Measurements from ENCODE around the gene KCNE3.
"Not testable (repeated sequence)": the region's sequence is repeated elsewhere in the genome, so short reads cannot be mapped to it uniquely, and the experiment has no call there.

Gene KCNE3

GRCh38 chr11:74437441-74438042 lies 29.8 kb downstream of the KCNE3 start:
- no peak for DNase-seq

DNA sequence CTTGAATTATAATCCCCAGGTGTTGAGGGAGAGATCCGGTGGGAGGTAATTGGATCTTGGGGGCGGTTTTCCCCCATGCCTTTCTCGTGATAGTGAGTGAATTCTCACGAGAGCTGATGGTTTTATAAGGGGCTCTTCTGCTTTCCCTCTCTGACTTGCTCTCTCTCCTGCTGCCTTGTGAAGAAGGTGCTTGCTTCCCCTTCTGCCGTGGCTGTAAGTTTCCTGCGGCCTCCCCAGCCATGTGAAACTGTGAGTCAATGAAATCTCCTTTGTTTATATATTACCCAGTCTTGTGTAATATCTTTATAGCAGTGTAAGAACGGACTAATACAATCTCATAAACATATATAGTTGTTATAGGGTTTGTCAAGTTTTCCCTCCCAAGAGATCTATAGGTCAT lies 32.8 kb downstream of the KCNE3 start:
- no peak for DNase-seq

GRCh38 chr11:74429205-74429604 lies 38.1 kb downstream of the KCNE3 start:
- no peak for DNase-seq

DNA sequence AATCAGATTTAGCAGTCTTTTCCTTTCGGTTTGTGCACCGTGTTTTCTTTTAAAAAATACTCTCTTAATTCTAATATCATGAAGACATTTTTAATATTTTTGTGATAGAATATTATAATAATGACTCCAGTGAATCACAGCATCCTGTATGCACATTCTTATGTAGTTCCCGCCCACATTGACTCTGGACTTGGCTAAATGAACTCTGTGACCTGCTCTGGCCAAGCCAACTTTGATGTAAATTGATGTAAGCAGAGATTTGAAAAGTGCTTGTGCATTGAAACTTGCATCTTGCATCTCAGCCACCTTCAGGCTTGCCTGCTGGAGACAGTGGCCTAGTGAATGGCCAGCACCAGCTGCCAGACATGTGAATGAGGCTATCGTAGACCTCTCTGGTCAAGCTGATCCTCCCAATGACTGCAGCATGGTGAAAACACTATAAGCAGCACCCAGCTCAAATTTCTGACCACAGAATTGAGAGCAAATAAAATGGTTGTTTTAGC lies 39.9 kb downstream of the KCNE3 start:
- DNase-seq: no peak

DNA sequence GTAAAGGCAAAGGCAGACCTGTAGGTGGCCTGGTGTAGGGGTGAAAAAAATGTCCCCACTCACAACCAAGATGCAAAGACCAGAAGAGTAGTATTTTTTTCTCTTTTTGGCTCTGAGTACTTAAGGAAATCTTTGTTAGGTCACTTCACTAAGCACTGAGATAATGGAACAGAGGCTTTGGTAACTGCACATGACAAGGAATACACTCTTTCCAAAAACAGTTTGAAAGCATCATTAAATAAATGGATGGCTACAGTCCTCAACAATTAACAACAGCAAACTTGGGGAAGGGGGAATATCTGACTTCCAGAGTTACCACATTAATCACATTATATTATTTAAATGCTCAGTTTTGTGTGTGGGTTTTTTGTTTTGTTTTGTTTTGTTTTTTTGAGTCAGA lies 42.2 kb downstream of the KCNE3 start:
- DNase-seq: no peak

GRCh38 chr11:74418509-74418895 lies 48.8 kb downstream of the KCNE3 start:
- no peak for DNase-seq

DNA sequence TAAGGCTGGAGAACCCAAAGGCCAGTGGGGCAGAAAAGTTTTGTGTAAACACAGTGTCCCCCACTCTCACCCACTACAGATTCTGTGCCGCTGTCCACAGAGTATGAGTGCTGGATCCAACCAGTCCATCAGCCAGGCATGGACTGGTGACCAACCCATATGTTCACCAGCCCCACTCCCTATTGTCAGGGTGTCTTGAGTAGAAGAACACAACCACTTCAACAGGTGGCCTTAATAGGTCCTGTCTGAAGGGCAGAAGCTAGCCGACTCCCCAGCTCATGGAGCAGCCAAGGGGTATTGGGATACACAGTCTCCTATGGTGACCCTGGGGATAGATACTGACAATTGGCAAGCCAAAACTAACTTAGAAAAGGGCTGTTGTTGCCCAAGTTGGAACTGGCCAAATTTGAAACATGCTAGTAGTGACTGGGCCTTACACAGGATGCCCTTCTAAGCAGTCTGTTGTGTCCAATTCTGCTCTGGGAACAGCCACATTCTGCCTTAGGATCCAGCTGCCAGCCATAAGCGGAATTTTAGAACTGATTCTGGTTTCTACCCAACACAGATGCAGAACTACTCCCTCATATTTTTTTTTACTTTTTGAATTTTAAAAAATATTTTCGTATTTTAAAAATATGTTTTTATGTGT lies 49.4 kb downstream of the KCNE3 start:
- no peak for DNase-seq

DNA sequence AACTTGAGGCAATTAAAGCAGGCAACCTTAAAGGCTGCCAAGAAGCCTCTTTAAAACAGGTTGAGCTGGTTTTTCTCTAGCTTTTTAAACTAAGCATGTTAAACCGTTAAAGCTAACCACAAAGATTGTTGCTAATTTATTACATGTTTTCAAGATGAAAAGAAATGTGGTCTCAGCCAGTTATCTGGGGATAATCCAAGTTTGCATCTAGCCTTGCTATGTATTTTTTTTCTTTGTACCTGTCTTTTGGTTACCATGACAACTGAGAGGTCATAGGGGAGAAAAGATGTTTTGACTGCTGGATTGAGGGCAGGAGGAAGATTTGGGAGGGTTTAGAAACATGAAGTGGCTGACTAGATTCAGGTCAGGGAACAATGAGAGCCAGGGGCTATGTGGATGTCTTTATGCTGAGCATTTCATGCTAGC lies 50.0 kb downstream of the KCNE3 start:
- no peak for DNase-seq

DNA sequence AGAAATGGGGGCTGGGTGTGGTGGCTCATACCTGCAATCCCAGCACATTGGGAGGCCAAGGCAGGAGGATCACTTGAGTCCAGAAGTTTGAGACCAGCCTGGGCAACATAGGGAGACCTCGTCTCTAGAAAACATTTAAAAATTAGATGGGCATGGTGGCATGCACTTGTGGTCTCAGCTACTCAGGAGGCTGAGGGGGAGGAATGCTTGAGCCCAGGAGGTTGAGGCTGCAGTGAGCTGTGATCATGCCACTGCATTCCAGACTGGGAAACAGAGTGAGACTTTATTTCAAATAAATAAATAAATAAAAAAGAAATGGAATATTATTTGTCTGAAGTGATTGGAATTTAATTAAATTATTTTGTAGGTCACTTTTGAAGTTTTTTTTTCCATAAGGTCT lies 50.4 kb downstream of the KCNE3 start:
- not testable (repeated sequence) for DNase-seq

GRCh38 chr11:74412733-74413359 lies 54.5 kb downstream of the KCNE3 start:
- DNase-seq: no peak

- DNase-seq: no peak
Measured at GRCh38 chr11:74412321-74412720, 55.0 kb downstream of the KCNE3 start.

- no peak for DNase-seq
Measured at GRCh38 chr11:74409633-74410032, 57.7 kb downstream of the KCNE3 start.
